Erythroblast (primary cell): Measurements from ENCODE around the gene MZB1.

Experiments
- GATA1 ChIP-seq: IDR thresholded peaks from 2 replicates; pipeline ENCODE4 v1.6.1; 2011; ENCODE audit warnings: low read depth, mild to moderate bottlenecking, control low read depth, low read length, moderate library complexity
- POLR2A ChIP-seq: IDR thresholded peaks from 2 replicates; pipeline ENCODE4 v1.6.1; 2011; ENCODE audit warnings: mild to moderate bottlenecking, low read length

GRCh38 chr5:139391570-139392323, 2.0 kb upstream of the MZB1 start:
- no peak for TF ChIP-seq POLR2A
- no peak for TF ChIP-seq GATA1
